Lung microvascular endothelial cell (primary cell): ENCODE results near the gene NAPEPLD. TPM values are rescaled to one million over a fixed set of nuclear protein-coding genes. Genes with fewer than 3 reads are reported as not detected.
"Not testable (repeated sequence)": the region's sequence is repeated elsewhere in the genome, so short reads cannot be mapped to it uniquely, and the experiment has no call there.

Experiments
- DNase-seq, 2 donors: peaks; one replicate each; pipeline versions ENCODE4 v3.0.0 to v3.0.0-alpha.2; 2010; ENCODE audit warnings: low read depth in 2 of 2
- total RNA-seq: library from RNA; depleted of rRNA; stranded (reverse); fragments of >200 nt; gene quantifications from 2 replicates; pipeline ENCODE4 v1.2.1, GENCODE V29; 2014

Gene NAPEPLD
- total RNA-seq, 1 donor from 2014 or later = 3.0 TPM

DNA sequence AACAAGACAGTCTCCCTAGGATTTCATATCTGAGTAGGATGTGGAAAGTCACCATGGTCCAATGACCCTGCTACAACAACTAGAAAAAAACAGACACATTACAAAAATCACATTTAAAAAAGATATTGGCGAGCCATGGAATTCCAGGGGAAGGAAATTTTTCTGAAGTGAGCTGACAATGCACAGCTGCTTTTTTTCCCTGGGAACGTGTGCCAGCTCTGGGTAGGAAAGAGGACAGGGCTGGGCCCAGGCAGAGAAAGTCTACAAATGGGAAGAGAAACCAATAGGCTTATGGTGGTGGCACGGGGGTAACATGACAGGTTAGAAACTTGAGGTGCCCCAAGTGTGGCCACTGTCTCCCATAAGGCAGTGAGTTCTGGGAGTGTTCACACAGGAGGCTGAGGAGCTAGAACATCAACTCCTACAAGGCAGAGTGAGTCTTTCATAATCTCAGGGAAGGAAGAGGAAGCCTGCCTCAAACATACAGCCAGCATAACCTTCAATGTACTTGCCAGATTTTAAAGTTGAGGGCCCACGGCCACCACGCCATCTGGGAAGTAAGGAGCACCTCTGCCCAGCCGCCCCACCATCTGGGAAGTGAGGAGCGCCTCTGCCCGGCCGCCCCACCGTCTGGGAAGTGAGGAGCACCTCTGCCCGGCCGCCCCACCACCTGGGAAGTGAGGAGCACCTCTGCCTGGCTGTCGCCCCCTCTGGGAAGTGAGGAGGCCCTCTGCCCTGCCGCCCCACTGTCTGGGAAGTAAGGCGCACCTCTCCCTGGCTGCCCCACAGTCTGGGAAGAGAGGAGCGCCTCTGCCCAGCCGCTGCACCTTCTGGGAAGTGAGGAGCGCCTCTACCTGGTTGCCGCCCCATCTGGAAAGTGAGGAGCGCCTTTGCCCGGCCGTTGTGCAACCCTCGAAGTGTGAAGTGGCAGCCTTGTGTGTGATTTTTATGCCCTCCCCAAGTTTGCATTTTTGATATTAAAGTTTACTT is 80.2 kb downstream of the NAPEPLD start:
- DNase-seq = peak in 1 of 2 donors; percentile 54

GRCh38 chr7:103065667-103066066 is 83.2 kb downstream of the NAPEPLD start:
- DNase-seq = peak; percentile 60 to 63

DNA sequence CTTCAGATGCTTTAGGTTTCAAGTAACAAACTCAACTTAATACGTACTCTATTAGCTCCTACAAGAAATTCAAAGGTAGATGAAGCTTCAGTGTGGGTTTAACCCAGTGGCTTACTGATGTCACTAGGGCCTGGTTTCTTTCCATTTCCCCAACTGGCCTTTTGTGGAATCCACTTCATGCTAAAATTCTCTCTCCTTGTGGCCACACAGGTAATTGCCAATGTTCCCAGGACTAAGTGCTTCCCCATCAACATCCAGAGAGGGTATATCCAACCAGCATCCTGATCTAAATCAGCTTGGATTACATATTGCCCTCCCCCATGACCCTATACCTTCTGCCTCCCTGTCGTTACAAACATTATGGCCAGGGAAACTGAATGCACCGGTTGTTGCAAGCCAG is 85.0 kb downstream of the NAPEPLD start:
- no peak for DNase-seq

GRCh38 chr7:103059471-103059870 is 89.4 kb downstream of the NAPEPLD start:
- no peak for DNase-seq

DNA sequence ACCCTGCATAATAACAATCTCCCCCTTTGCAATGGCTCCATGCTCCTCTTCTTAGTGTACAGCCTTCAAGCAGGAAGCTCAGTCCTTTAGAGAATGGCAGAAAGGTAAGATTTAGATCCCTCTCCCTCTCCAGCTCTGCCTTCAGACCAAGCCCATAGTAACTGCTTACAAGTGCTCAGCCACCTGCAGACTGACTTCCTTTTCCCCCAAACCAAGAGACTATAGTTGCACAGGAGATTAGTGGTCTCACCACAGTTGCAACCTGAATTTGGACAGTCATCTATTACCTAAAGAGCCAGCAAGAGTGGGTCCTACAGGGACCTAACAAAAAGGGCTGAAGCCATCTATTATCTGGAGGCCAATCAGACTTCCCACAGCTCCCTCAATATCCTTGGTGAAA is 90.8 kb downstream of the NAPEPLD start:
- DNase-seq = no peak

DNA sequence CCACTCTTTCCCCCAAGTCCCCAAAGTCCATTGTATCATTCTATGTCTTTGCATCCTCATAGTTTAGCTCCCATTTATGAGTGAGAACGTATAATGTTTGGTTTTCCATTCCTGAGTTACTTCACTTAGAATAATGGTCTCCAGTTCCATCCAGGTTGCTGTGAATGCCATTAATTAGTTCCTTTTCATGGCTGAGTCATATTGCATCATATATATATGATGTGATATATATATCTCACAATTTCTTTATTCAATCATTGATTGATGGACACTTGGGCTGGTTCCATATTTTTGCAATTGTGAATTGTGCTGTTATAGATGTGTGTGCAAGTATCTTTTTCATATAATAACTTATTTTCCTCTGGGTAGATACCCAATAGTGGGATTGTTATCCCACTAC is 92.9 kb downstream of the NAPEPLD start:
- not testable (repeated sequence) for DNase-seq

GRCh38 chr7:103051519-103051918 is 97.4 kb downstream of the NAPEPLD start:
- DNase-seq = no peak

Other genes starting within 250 kb of the NAPEPLD start
- gene LRRC17, start 236.1 kb downstream of the NAPEPLD start, total RNA-seq = 0.20 and 2.0 TPM in 2 replicates
- gene FBXL13, start 74.3 kb downstream of the NAPEPLD start, total RNA-seq = 0.20 and 0.44 TPM in 2 replicates
- 25.9 and 31.2 TPM in 2 replicates for gene ARMC10, start 74.0 kb downstream of the NAPEPLD start, total RNA-seq
- gene PMPCB, start 148.3 kb upstream of the NAPEPLD start, total RNA-seq = 22.6 and 31.8 TPM in 2 replicates
- gene DNAJC2, start 195.7 kb upstream of the NAPEPLD start, total RNA-seq = 9.6 and 9.7 TPM in 2 replicates
- gene PSMC2, start 198.5 kb upstream of the NAPEPLD start, total RNA-seq = 99.0 and 122 TPM in 2 replicates